Karpas-422 (cell line): ENCODE results near the gene MRPL19. TPM values are rescaled to one million over a fixed set of nuclear protein-coding genes. Genes with fewer than 3 reads are reported as not detected.

Experiments used
- DNase-seq: peaks from one replicate; pipeline ENCODE4 v3.0.0-alpha.2; 2015
- H2AFZ ChIP-seq: fragments of 200-600 bp; sonication (generic); 2 replicates; pipeline ENCODE4 v1.6.1; 2014; ENCODE audit warnings: antibody characterized with exemption, low read length, mixed read lengths
- H3K27ac ChIP-seq: fragments of 200-600 bp; sonication (generic); 2 replicates; pipeline ENCODE4 v1.5.1; 2014; ENCODE audit warnings: mild to moderate bottlenecking, low read length, moderate library complexity
- H3K27me3 ChIP-seq: fragments of 200-600 bp; sonication (generic); 2 replicates; pipeline ENCODE4 v1.6.1; 2014; ENCODE audit warnings: low read length, mixed read lengths
- H3K36me3 ChIP-seq: fragments of 200-600 bp; sonication (generic); 2 replicates; pipeline ENCODE4 v1.6.1; 2014; ENCODE audit warnings: low read length, mixed read lengths; ENCODE audit not compliant: insufficient read depth
- H3K4me1 ChIP-seq: fragments of 200-600 bp; sonication (generic); 2 replicates; pipeline ENCODE4 v1.6.1; 2014; ENCODE audit warnings: mild to moderate bottlenecking, low read length, mixed read lengths
- H3K4me2 ChIP-seq: fragments of 200-600 bp; sonication (generic); 2 replicates; pipeline ENCODE4 v1.6.1; 2014; ENCODE audit warnings: low read length, low read depth, mild to moderate bottlenecking; ENCODE audit not compliant: poor library complexity, severe bottlenecking
- H3K4me3 ChIP-seq: fragments of 200-600 bp; sonication (generic); 2 replicates; pipeline ENCODE4 v1.5.1; 2014; ENCODE audit warnings: mild to moderate bottlenecking, antibody characterized with exemption, low read length, mixed read lengths
- H3K79me2 ChIP-seq: fragments of 200-600 bp; sonication (generic); 2 replicates; pipeline ENCODE4 v1.6.1; 2014; ENCODE audit warnings: mild to moderate bottlenecking, low read length, mixed read lengths
- H3K9ac ChIP-seq: fragments of 200-600 bp; sonication (generic); 2 replicates; pipeline ENCODE4 v1.6.0; 2014; ENCODE audit warnings: low read length
- H3K9me2 ChIP-seq: fragments of 200-600 bp; sonication (generic), shearing (Covaris generic); replicated peaks from 2 replicates; pipeline ENCODE4 v1.6.0; 2014; ENCODE audit warnings: mild to moderate bottlenecking, low read length, moderate library complexity; ENCODE audit not compliant: insufficient read depth
- H3K9me3 ChIP-seq: fragments of 300-700, 200-600 bp; sonication (generic); 2 replicates; pipeline ENCODE4 v1.6.1; 2014; ENCODE audit warnings: low read length, mixed read lengths
- H4K20me1 ChIP-seq: fragments of 200-600 bp; sonication (generic); 2 replicates; pipeline ENCODE4 v1.6.1; 2014; ENCODE audit warnings: mild to moderate bottlenecking, antibody characterized with exemption, low read length, low read depth; ENCODE audit not compliant: insufficient read depth
- small RNA-seq: library from RNA; depleted of rRNA; stranded (forward); fragments of <200 nt; gene quantifications from one replicate; pipeline ENCODE3, GENCODE V24; 2014
- total RNA-seq: library from RNA; depleted of rRNA; stranded (reverse); fragments of >200 nt; shearing (Covaris generic); gene quantifications from 2 replicates; pipeline ENCODE4 v1.2.3, GENCODE V29; 2014; ENCODE audit warnings: low replicate concordance; rRNA removed

MRPL19 gene
- total RNA-seq, 1 experiment from 2014 or later, result 76.6 TPM

DNA sequence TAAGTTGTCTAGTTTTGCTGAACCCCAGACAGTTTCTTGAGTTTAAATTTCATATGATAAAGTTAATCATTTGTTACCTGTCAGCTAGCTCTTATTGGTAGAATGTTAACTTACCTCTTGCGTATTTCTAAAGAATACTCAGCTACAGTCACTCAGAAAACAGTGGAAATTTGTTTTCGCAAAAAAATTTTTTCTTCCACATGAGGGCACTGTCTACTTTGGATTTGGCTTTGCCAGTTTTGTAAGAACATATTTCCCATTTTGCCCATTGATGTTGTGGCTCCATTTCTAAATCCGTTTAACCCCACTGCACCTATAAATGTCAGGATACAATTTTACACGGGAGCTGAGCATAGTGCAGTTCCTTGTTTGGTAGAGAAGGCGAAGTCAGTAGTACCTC is 83.3 kb downstream of the MRPL19 start:
- Histone ChIP-seq H4K20me1 (no peaks in the 10 kb centered on the region), H3K4me3 (no peak overlapping the region), H2AFZ (no peak overlapping the region), H3K9me2 (no peaks in the 10 kb centered on the region), H3K4me1 (no peaks in the 10 kb centered on the region), H3K79me2 (no peaks in the 10 kb centered on the region), H3K27ac (no peak overlapping the region), H3K27me3 (no peaks in the 10 kb centered on the region), H3K4me2 (no peak overlapping the region), H3K36me3 (no peaks in the 10 kb centered on the region), H3K9ac (no peak overlapping the region), H3K9me3 (no peaks in the 10 kb centered on the region)
- DNase-seq, result peak; percentile 65

DNA sequence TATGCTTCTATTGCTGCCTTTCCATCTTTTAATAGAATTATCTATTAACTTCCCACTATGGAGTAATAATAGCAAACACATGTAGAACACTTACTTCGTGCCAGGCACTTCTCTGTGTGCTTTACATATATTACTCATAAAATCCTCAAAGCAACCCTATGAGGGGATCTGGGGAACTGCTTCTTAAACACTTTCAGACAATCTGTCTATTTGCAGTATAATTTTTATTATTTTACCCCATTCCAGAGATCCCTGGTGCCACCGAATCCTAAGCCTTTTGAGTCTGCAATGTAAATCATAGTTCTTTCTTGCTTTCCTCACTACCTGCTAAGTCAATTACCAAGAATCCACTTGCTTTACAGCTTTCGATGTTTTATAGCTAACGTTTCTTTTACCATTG is 89.7 kb downstream of the MRPL19 start:
- no peaks in the 10 kb centered on the region for H3K79me2 ChIP-seq
- H3K27me3 ChIP-seq, result no peaks in the 10 kb centered on the region
- no peak overlapping the region for H3K4me3 ChIP-seq
- no peak overlapping the region for H3K9ac ChIP-seq
- H3K9me2 ChIP-seq, result no peaks in the 10 kb centered on the region
- H3K9me3 ChIP-seq, result no peaks in the 10 kb centered on the region
- DNase-seq, result no peak
- H3K4me2 ChIP-seq, result no peak overlapping the region
- H3K36me3 ChIP-seq, result no peaks in the 10 kb centered on the region
- H2AFZ ChIP-seq, result no peak overlapping the region
- H3K27ac ChIP-seq, result no peak overlapping the region
- H3K4me1 ChIP-seq, result no peaks in the 10 kb centered on the region
- no peaks in the 10 kb centered on the region for H4K20me1 ChIP-seq

DNA sequence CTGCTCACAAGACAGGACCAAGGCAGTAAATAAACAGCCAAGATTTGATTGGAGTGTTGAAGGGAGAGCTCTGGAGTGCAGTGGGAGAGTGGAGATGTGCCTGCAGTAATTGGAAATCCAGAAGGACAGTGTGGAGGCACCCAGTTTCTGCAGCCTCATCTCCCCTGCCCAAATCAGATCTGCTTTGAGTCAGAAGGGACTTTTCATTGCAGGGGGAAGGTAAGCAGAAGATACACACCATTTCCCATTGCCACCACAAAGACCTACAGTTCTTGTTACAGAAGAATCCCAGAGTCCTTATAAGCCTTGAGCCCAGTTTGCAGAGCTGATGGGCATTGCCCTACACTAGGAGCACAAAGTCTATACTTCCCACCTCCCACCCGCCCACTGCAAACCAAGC is 91.4 kb downstream of the MRPL19 start:
- H3K4me1 ChIP-seq, result no peaks in the 10 kb centered on the region
- H3K36me3 ChIP-seq, result no peaks in the 10 kb centered on the region
- H3K9ac ChIP-seq, result no peak overlapping the region
- H3K4me2 ChIP-seq, result no peak overlapping the region
- H4K20me1 ChIP-seq, result no peaks in the 10 kb centered on the region
- no peaks in the 10 kb centered on the region for H3K79me2 ChIP-seq
- H3K4me3 ChIP-seq, result no peak overlapping the region
- no peak for DNase-seq
- no peaks in the 10 kb centered on the region for H3K9me2 ChIP-seq
- H3K27ac ChIP-seq, result no peak overlapping the region
- H2AFZ ChIP-seq, result no peak overlapping the region
- H3K27me3 ChIP-seq, result no peaks in the 10 kb centered on the region
- H3K9me3 ChIP-seq, result no peaks in the 10 kb centered on the region

Small RNAs within 50 kb of the gene (small RNA-seq; reads per million reads assigned to genes)
- not detected for gene RF00012

Other genes with a start within 250 kb of the MRPL19 start
- not detected in 2 replicates for gene EVA1A, start 85.8 kb upstream of the MRPL19 start, total RNA-seq
- gene GCFC2, start 64.1 kb downstream of the MRPL19 start, total RNA-seq, result 67.7 and 108 TPM in 2 replicates